ENCODE measurements around the gene KLHL29.
"Not testable (repeated sequence)": the region's sequence is repeated elsewhere in the genome, so short reads cannot be mapped to it uniquely, and the experiment has no call there.

KLHL29 gene

GRCh38 chr2:23707096-23707495, 322.1 kb downstream of the KLHL29 start:
- no peak for DNase-seq

DNA sequence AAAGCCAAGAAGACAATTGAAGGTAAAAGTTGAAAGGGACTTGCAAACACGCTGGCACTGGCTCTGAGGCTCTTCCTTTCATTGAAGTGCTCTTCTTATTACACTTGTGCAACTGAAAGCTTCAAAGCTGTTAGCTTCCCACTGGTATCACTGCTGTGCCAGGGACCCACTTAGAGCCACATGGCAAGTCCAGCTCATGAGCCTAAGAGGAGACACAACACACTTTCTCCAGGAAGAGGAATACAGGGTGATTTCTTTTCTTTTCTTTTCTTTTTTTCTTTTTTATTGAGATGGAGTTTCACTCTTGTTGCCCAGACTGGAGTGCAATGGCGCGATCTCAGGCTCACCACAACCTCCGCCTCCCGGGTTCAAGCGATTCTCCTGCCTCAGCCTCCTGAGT, 323.8 kb downstream of the KLHL29 start:
- DNase-seq = no peak

DNA sequence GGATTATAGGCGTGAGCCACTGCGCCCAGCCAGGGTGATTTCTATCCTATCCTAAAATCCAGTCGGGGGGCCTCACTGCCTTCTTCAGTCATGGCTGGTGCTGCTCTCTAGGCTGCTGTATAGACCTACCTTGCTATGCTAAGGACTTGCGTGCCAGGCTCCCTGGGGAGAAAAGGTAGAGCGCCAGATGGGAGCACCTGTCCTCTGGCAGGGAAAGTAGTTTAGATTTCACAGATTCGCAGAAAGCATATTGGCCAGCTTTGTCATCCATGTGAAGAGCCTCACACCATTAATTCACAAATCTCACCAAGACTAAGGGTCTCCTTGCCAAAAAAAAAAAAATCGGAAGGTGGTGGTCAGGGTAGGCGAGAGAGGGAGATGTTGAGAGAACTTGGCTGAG, 324.3 kb downstream of the KLHL29 start:
- DNase-seq = no peak

GRCh38 chr2:23711979-23712755, 327.2 kb downstream of the KLHL29 start:
- DNase-seq = no peak

DNA sequence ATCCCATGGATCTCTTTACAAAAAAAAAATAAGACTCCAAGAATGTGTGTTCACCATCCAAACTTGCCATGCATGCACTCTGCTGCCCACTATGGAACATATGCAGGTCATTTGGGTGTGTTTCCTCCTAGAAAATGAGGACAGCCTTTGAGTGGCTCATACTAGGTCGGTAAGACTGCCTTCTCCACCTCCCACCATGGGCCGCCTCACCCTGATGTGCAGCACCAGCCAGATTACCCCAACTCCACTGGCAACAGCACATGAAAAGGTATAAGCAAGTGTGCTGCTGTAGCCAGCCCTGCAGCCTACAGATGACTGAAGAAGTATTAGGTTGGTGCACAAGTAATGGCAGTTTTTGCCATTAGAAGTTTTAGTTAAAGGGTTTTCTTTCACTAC, 327.8 kb downstream of the KLHL29 start:
- no peak for DNase-seq

GRCh38 chr2:23713351-23713750, 328.4 kb downstream of the KLHL29 start:
- DNase-seq = no peak

GRCh38 chr2:23718931-23719700, 334.1 kb downstream of the KLHL29 start:
- no peak for DNase-seq

GRCh38 chr2:23719716-23720115, 334.7 kb downstream of the KLHL29 start:
- DNase-seq = no peak

- no peak for DNase-seq
Measured at GRCh38 chr2:23720705-23721453, 335.9 kb downstream of the KLHL29 start.

- no peak for DNase-seq
Measured at GRCh38 chr2:23721454-23721826, 336.5 kb downstream of the KLHL29 start.

DNA sequence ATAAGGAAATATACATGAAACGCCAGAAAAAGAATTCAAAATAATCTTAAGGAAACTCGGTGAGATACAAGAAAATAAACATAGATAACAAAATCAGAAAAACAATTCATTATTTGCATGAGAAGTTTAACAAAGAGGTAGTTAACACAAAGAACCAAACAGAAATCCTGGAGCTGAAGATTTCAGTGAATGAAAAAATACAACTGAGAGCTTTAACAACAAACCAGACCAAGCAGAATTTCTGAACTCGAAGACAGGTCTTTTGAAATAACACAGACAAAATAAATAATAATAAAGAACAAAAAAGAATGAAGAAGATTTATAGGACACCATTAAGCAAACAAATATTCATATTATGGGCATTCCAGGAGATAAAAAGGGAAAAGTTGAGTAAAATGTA, 337.3 kb downstream of the KLHL29 start:
- DNase-seq = no peak

GRCh38 chr2:23723029-23723428, 338.1 kb downstream of the KLHL29 start:
- DNase-seq = not testable (repeated sequence)

- no peak for DNase-seq
Measured at GRCh38 chr2:23734416-23734815, 349.4 kb downstream of the KLHL29 start.

DNA sequence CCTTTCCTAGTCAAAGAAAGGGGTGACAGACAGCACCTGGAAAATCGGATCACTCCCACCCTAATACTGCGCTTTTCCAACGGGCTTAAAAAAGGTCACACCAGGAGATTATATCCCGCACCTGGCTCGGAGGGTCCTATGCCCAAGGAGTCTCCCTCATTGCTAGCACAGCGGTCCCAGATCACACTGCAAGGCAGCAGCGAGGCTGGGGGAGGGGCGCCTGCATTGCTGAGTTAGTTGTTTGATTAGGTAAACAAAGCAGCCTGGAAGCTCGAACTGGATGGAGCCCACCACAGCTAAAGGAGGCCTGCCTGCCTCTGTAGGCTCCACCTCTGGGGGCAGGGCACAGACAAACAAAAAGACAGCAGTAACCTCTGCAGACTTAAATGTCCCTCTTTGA, 351.8 kb downstream of the KLHL29 start:
- not testable (repeated sequence) for DNase-seq

GRCh38 chr2:23745068-23745725, 360.2 kb downstream of the KLHL29 start:
- no peak for DNase-seq

GRCh38 chr2:23745726-23746105, 360.7 kb downstream of the KLHL29 start:
- no peak for DNase-seq

DNA sequence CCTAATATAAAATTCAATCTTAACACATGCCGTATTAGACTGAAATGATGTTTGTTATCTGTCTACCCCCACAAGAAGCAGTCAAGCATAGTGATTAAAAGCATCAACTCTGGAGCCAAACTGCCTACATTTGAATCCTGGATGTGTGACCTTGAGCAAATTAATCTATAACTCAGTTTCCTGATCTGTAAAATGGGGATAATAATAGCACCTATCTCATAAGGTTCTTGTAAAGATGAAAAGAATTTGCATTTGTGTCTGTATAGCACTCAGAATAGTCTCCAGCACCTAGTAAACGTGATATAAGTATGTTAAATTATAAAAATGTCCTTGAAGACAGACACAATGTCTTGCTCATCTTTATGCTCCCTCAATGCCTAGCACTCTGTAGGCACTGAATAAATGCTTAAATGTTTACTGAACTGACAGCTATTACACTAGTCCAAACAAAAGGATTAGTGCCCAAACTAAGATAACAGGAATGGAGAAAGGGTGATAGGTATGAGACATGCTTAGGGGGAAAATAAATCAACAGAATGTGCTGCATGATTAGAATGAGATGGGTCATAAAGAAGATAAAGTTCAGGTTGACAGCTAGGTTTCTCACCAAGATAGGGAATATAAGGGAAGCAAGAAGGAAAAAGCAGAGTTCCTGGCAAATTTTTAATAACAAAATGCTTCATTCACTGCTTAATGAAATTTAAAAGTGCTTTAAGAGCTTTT, 361.3 kb downstream of the KLHL29 start:
- no peak for DNase-seq

- DNase-seq = no peak
Measured at GRCh38 chr2:23751747-23752265, 366.8 kb downstream of the KLHL29 start.

DNA sequence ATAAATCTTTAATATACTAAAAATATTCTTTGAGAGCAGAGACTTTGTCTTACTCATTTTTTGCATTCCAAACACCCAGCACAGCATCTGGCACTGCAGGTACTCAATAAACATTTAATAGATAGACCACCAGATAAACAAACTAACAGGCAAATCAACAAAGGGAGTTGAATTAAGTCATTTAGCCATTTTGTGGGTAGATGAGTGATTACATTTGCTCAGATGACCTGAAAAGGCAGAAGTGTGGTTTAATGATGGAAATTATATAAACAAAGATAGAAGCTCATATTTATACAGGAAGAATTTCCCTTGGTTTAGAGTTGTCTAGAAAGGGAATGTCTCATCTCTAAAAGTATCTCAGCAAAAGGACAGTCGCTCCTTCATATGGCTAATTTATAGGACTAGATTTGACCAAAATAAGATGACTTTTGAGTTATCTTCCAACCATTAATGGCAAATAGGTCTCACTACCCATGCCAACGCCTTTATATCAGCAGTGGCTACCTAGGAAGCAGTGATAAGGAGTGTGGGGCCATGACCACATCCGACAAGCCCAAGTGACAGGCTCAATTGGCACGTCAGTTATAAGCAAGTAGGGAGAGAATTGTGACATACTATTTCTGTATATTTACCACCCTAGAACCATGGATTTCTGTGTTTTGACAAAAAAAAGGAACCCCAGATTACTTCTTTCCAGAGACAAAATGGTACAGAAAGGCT, 368.5 kb downstream of the KLHL29 start:
- DNase-seq = no peak

DNA sequence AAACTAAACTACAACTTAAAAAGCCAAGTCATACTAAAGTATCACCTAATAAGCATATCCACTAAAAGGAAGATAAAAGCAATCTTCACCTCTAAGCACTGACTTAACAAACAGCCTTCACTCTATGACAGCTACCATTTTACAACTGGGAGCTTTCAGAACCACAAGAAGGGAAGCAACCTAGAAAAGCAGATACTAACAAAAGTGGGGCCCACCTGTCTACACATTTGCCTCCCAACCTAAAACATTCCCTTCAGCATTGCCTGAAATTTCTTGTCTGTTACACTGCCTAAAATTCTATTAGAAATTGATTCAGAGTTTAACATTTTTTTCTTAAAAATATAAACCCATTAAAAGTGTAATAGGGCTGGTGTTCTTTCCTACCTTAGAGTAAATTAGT, 370.0 kb downstream of the KLHL29 start:
- DNase-seq = no peak

GRCh38 chr2:23756593-23757292, 371.8 kb downstream of the KLHL29 start:
- no peak for DNase-seq

Data from NCI-H2081 treated with DMSO at 0.1 percent for 48 hours (cell line).